H9 (cell line): ENCODE results near the gene CCR3. TPM values are rescaled to one million over a fixed set of nuclear protein-coding genes. Genes with fewer than 3 reads are reported as not detected.

Source experiments
- DNase-seq: peaks from one replicate; pipeline ENCODE4 v3.0.0-alpha.2; 2017
- H2AFZ ChIP-seq: one replicate; pipeline ENCODE4 v1.6.1; 2013; ENCODE audit warnings: mild to moderate bottlenecking, low read length, control low read depth, moderate library complexity
- H2AK5ac ChIP-seq: 2 replicates; pipeline ENCODE4 v1.6.1; 2013; ENCODE audit warnings: low read length, control low read depth, mixed read lengths; ENCODE audit not compliant: insufficient read length
- H2BK120ac ChIP-seq: one replicate; pipeline ENCODE4 v1.6.1; 2013; ENCODE audit warnings: low read depth, mild to moderate bottlenecking, low read length, control low read depth, inconsistent platforms; ENCODE audit not compliant: poor library complexity, severe bottlenecking
- H2BK12ac ChIP-seq: 2 replicates; pipeline ENCODE4 v1.6.1; 2013; ENCODE audit warnings: low read length, control low read depth, mixed read lengths, low read depth; ENCODE audit not compliant: insufficient read length
- H2BK15ac ChIP-seq: 2 replicates; pipeline ENCODE4 v1.6.1; 2013; ENCODE audit warnings: low read depth, low read length, control low read depth
- H2BK20ac ChIP-seq: one replicate; pipeline ENCODE4 v1.6.1; 2013; ENCODE audit warnings: low read depth, mild to moderate bottlenecking, low read length, control low read depth, inconsistent platforms; ENCODE audit not compliant: poor library complexity, severe bottlenecking
- H2BK5ac ChIP-seq: 2 replicates; pipeline ENCODE4 v1.6.1; 2013; ENCODE audit warnings: low read length, control low read depth, mixed read lengths; ENCODE audit not compliant: insufficient read length
- H3K14ac ChIP-seq: 2 replicates; pipeline ENCODE4 v1.6.1; 2013; ENCODE audit warnings: low read length, control low read depth; ENCODE audit not compliant: insufficient read depth
- H3K18ac ChIP-seq: 2 replicates; pipeline ENCODE4 v1.6.1; 2013; ENCODE audit warnings: low read depth, mild to moderate bottlenecking, mixed read lengths, low read length, control low read depth; ENCODE audit not compliant: insufficient read length
- H3K23ac ChIP-seq: 2 replicates; pipeline ENCODE4 v1.6.1; 2013; ENCODE audit warnings: low read length, control low read depth, mixed read lengths, low read depth; ENCODE audit not compliant: insufficient read length
- H3K23me2 ChIP-seq: 2 replicates; pipeline ENCODE4 v1.6.1; 2013; ENCODE audit warnings: low read depth, mild to moderate bottlenecking, mixed read lengths, low read length, control low read depth; ENCODE audit not compliant: insufficient read length, poor library complexity, severe bottlenecking
- H3K27ac ChIP-seq: 2 replicates; pipeline ENCODE4 v1.5.1; 2013; ENCODE audit warnings: low read length, control low read depth, mixed read lengths, low read depth; ENCODE audit not compliant: insufficient read length
- H3K27me3 ChIP-seq: 2 replicates; pipeline ENCODE4 v1.6.1; 2013; ENCODE audit warnings: low read length, control low read depth, inconsistent platforms; ENCODE audit not compliant: insufficient read depth
- H3K4ac ChIP-seq: 2 replicates; pipeline ENCODE4 v1.6.1; 2013; ENCODE audit warnings: low read depth, mild to moderate bottlenecking, control low read depth, inconsistent platforms, low read length, moderate library complexity
- H3K4me1 ChIP-seq: 2 replicates; pipeline ENCODE4 v1.6.1; 2013; ENCODE audit warnings: low read length, control low read depth, inconsistent platforms; ENCODE audit not compliant: insufficient read depth
- H3K4me2 ChIP-seq: 2 replicates; pipeline ENCODE4 v1.6.1; 2013; ENCODE audit warnings: low read length, control low read depth, mixed read lengths; ENCODE audit not compliant: insufficient read length, insufficient read depth
- H3K56ac ChIP-seq: 2 replicates; pipeline ENCODE4 v1.6.1; 2013; ENCODE audit warnings: low read depth, mild to moderate bottlenecking, mixed read lengths, low read length, control low read depth; ENCODE audit not compliant: insufficient read length
- H3K79me1 ChIP-seq: 2 replicates; pipeline ENCODE4 v1.6.1; 2013; ENCODE audit warnings: low read depth, mild to moderate bottlenecking, moderate library complexity, low read length, control low read depth, inconsistent platforms; ENCODE audit not compliant: insufficient read depth, poor library complexity, severe bottlenecking
- H3K79me2 ChIP-seq: 2 replicates; pipeline ENCODE4 v1.6.1; 2013; ENCODE audit warnings: low read length, control low read depth, inconsistent platforms; ENCODE audit not compliant: insufficient read depth
- H3K9ac ChIP-seq: 2 replicates; pipeline ENCODE4 v1.6.1; 2013; ENCODE audit warnings: low read length, control low read depth, mixed read lengths; ENCODE audit not compliant: insufficient read length; ENCODE audit errors: extremely low read depth
- H3K9me3 ChIP-seq: one replicate; pipeline ENCODE4 v1.6.1; 2013; ENCODE audit warnings: low read depth, low read length, inconsistent platforms; ENCODE audit not compliant: control insufficient read depth
- H3T11ph ChIP-seq: one replicate; pipeline ENCODE4 v1.6.1; 2013; ENCODE audit warnings: mild to moderate bottlenecking, low read length, control low read depth, inconsistent platforms
- H4K20me1 ChIP-seq: one replicate; pipeline ENCODE4 v1.6.1; 2013; ENCODE audit not compliant: control insufficient read depth, insufficient read length, insufficient read depth
- H4K5ac ChIP-seq: 2 replicates; pipeline ENCODE4 v1.6.1; 2013; ENCODE audit warnings: low read depth, mild to moderate bottlenecking, mixed read lengths, low read length, control low read depth; ENCODE audit not compliant: insufficient read length
- H4K8ac ChIP-seq: replicated peaks from 2 replicates; pipeline ENCODE4 v1.6.1; 2013; ENCODE audit warnings: low read length, control low read depth, mixed read lengths, low read depth; ENCODE audit not compliant: insufficient read length
- H4K91ac ChIP-seq: 2 replicates; pipeline ENCODE4 v1.6.1; 2013; ENCODE audit warnings: low read depth, mild to moderate bottlenecking, moderate library complexity, mixed read lengths, low read length, control low read depth; ENCODE audit not compliant: insufficient read length
- H3K27ac Mint-ChIP-seq, 3 experiments: 2 replicates in 2 of 3; 3 replicates in 1 of 3; pipeline ENCODE4 v1.8.0; 2020 to 2021; ENCODE audit warnings: mixed read lengths in 3 of 3, mild to moderate bottlenecking in 1 of 3, moderate library complexity in 1 of 3
- H3K27me3 Mint-ChIP-seq: 2 replicates; pipeline ENCODE4 v1.8.0; 2021; ENCODE audit warnings: low read depth, mild to moderate bottlenecking, moderate library complexity, mixed read lengths
- H3K36me3 Mint-ChIP-seq, 3 experiments: 2 replicates in 2 of 3; 3 replicates in 1 of 3; pipeline ENCODE4 v1.8.0; 2020 to 2021; ENCODE audit warnings: low read depth in 3 of 3, mixed read lengths in 3 of 3; ENCODE audit not compliant: insufficient read depth in 1 of 3
- H3K4me1 Mint-ChIP-seq, 2 experiments: 2 replicates each; pipeline ENCODE4 v1.8.0; 2020; ENCODE audit warnings: mixed read lengths in 2 of 2
- H3K4me3 Mint-ChIP-seq, 2 experiments: 2 replicates in 1 of 2; 3 replicates in 1 of 2; pipeline ENCODE4 v1.8.0; 2020 to 2021; ENCODE audit warnings: mild to moderate bottlenecking in 2 of 2, mixed read lengths in 2 of 2, moderate library complexity in 1 of 2
- H3K9me3 Mint-ChIP-seq, 2 experiments: 2 replicates in 1 of 2; 3 replicates in 1 of 2; pipeline ENCODE4 v1.8.0; 2020; ENCODE audit warnings: mild to moderate bottlenecking in 2 of 2, mixed read lengths in 2 of 2, moderate library complexity in 1 of 2
- CTCF ChIP-seq: fragments of 200-600 bp; sonication (generic); conservative IDR thresholded peaks from 3 replicates; pipeline ENCODE4 v1.8.0; 2021; ENCODE audit warnings: antibody characterized with exemption, mild to moderate bottlenecking
- WGBS: extraction: QIAGEN DNeasy Blood & Tissue Kit; methylation state at CpG from one replicate; pipeline ENCODE4 v1.1.7; 2013; ENCODE audit warnings: missing lambda C conversion rate, low lambda C conversion rate, mixed read lengths; ENCODE audit not compliant: insufficient read length; ENCODE audit errors: extremely low coverage; 5-methylcytosine and 5-hydroxymethylcytosine counted together
- total RNA-seq: library from RNA; stranded (reverse); gene quantifications from 2 replicates; pipeline ENCODE4 v1.2.1, GENCODE V29; 2021

Gene CCR3
- total RNA-seq, 1 experiment from 2014 or later: not detected

- H3K18ac ChIP-seq: no peak overlapping the region
- no peak overlapping the region for H2AFZ ChIP-seq
- Mint-ChIP-seq H3K4me3 (no peak overlapping the region), H3K4me1 (peaks cover 9 to 13% of the 10 kb centered on the region in 2 experiments), H3K36me3 (no peaks in the 10 kb centered on the region; a peak in 1 of 7 replicates), H3K9me3 (peaks cover 4 to 17% of the 10 kb centered on the region in 2 experiments; a peak in 4 of 5 replicates), H3K27ac (no peak overlapping the region), H3K27me3 (no peaks in the 10 kb centered on the region; the same call in 1 of the 2 replicates)
- DNase-seq: no peak
- no peak overlapping the region for H4K5ac ChIP-seq
- H3K4me1 ChIP-seq: peaks cover 4% of the 10 kb centered on the region; the same call in 1 of the 2 replicates
- H2BK120ac ChIP-seq: no peak overlapping the region
- H2BK12ac ChIP-seq: no peak overlapping the region
- no peak overlapping the region for H3K4ac ChIP-seq
- no peak overlapping the region for H3K23ac ChIP-seq
- no peaks in the 10 kb centered on the region for H3K23me2 ChIP-seq
- no peak overlapping the region for H2BK15ac ChIP-seq
- H4K8ac ChIP-seq: no peak overlapping the region
- H3K79me2 ChIP-seq: no peaks in the 10 kb centered on the region
- H2AK5ac ChIP-seq: no peak overlapping the region
- no peaks in the 10 kb centered on the region for H4K20me1 ChIP-seq
- no peaks in the 10 kb centered on the region for H3K79me1 ChIP-seq
- H3K9me3 ChIP-seq: no peaks in the 10 kb centered on the region
- H3K27ac ChIP-seq: no peak overlapping the region
- no peaks in the 10 kb centered on the region for H3K27me3 ChIP-seq
- no peak overlapping the region for H2BK5ac ChIP-seq
- H3K4me2 ChIP-seq: no peak overlapping the region
- no peak overlapping the region for H3K56ac ChIP-seq
- H3K14ac ChIP-seq: no peak overlapping the region
- WGBS: no CpG with 5 or more reads among the region's 1 CpG
- no peak overlapping the region for H4K91ac ChIP-seq
- no peak overlapping the region for H3K9ac ChIP-seq
- no peak overlapping the region for H3T11ph ChIP-seq
- no peak overlapping the region for H2BK20ac ChIP-seq
- TF ChIP-seq CTCF: no peak
Observed at GRCh38 chr3:46312991-46313390, 70.7 kb downstream of the CCR3 start.
